Testis (tissue), 2 donors: ENCODE measurements around the gene VWCE.

Experiments
- CTCF ChIP-seq, 3 experiments: fragments of 450-650 bp in 2 of 3; fragments of 200-600 bp in 1 of 3; sonication (generic) in 1 of 3; IDR thresholded peaks; one replicate each; pipeline ENCODE4 v1.5.1; 2016 to 2019; ENCODE audit warnings: antibody characterized with exemption in 3 of 3, mild to moderate bottlenecking in 2 of 3, moderate library complexity in 1 of 3
- POLR2A ChIP-seq: fragments of 450-650 bp; IDR thresholded peaks from one replicate; pipeline ENCODE4 v1.6.1; 2017; ENCODE audit warnings: antibody characterized with exemption, mild to moderate bottlenecking, moderate library complexity

- TF ChIP-seq CTCF (IDR thresholded peaks at IDR 0.05), result peak; percentile 92 to 97 (median 97)
- TF ChIP-seq POLR2A, result no peak
These were observed 41.2 kb upstream of the VWCE start for GRCh38 chr11:61336171-61336935.
